Stimulated activated naive CD8-positive, alpha-beta T cell treated with anti-CD3 and anti-CD28 coated beads, Interleukin-15, Interleukin-2, amounts not matched to agents 100 ng/mL and 50 ng/mL, for 24 hours (primary cell): Measurements from ENCODE around the gene SMIM41.

Experiments
- H3K27ac Mint-ChIP-seq: one replicate; pipeline ENCODE4 v1.8.0; 2021; ENCODE audit warnings: mild to moderate bottlenecking, mixed read lengths
- H3K27me3 Mint-ChIP-seq: one replicate; pipeline ENCODE4 v1.8.0; 2021; ENCODE audit warnings: mixed read lengths
- H3K36me3 Mint-ChIP-seq: one replicate; pipeline ENCODE4 v1.8.0; 2021; ENCODE audit warnings: low read depth, mixed read lengths
- H3K4me1 Mint-ChIP-seq: one replicate; pipeline ENCODE4 v1.8.0; 2021; ENCODE audit warnings: low read depth, mixed read lengths
- H3K4me3 Mint-ChIP-seq: one replicate; pipeline ENCODE4 v1.8.0; 2021; ENCODE audit warnings: mild to moderate bottlenecking, mixed read lengths
- H3K9me3 Mint-ChIP-seq: one replicate; pipeline ENCODE4 v1.8.0; 2021; ENCODE audit warnings: mixed read lengths

SMIM41 gene

GRCh38 chr12:52069327-52070184 lies 9.9 kb upstream of the SMIM41 start, which contains the start of gene ATG101:
ATG101 (plus strand) TSS chr12:52069978; CDS start chr12:52073651, 3,673 bp downstream.
- no peaks in the 10 kb centered on the region for H3K9me3 Mint-ChIP-seq
- peak within 1 kb of the TSS; percentile 89 for H3K4me3 Mint-ChIP-seq
- peaks cover 53% of the 10 kb centered on the region for H3K4me1 Mint-ChIP-seq
- peaks cover 24% of the 10 kb centered on the region for H3K36me3 Mint-ChIP-seq
- no peaks in the 10 kb centered on the region for H3K27me3 Mint-ChIP-seq
- H3K27ac Mint-ChIP-seq = peak within 1 kb of the TSS; percentile 99

- Mint-ChIP-seq H3K4me3 (peak overlapping the region; percentile 89), H3K4me1 (peaks cover 53% of the 10 kb centered on the region), H3K27ac (peak overlapping the region; percentile 82), H3K36me3 (peaks cover 32% of the 10 kb centered on the region), H3K27me3 (no peaks in the 10 kb centered on the region), H3K9me3 (no peaks in the 10 kb centered on the region)
These were observed 9.1 kb upstream of the SMIM41 start for GRCh38 chr12:52070185-52070925.

- Mint-ChIP-seq H3K9me3 (no peaks in the 10 kb centered on the region), H3K4me1 (peaks cover 47% of the 10 kb centered on the region), H3K27me3 (no peaks in the 10 kb centered on the region), H3K36me3 (peaks cover 46% of the 10 kb centered on the region), H3K27ac (peak overlapping the region; percentile 53), H3K4me3 (no peak overlapping the region)
These were observed 5.7 kb upstream of the SMIM41 start for GRCh38 chr12:52073531-52074381.

- no peaks in the 10 kb centered on the region for H3K27me3 Mint-ChIP-seq
- H3K27ac Mint-ChIP-seq = no peak overlapping the region
- H3K9me3 Mint-ChIP-seq = no peaks in the 10 kb centered on the region
- peaks cover 38% of the 10 kb centered on the region for H3K4me1 Mint-ChIP-seq
- H3K4me3 Mint-ChIP-seq = no peak overlapping the region
- H3K36me3 Mint-ChIP-seq = peaks cover 50% of the 10 kb centered on the region
These were observed 4.4 kb upstream of the SMIM41 start for GRCh38 chr12:52074971-52075724.

- Mint-ChIP-seq H3K4me3 (no peak overlapping the region), H3K4me1 (peaks cover 27% of the 10 kb centered on the region), H3K36me3 (peaks cover 50% of the 10 kb centered on the region)
These were observed 2.7 kb upstream of the SMIM41 start for GRCh38 chr12:52076811-52077210.

GRCh38 chr12:52078276-52078675 lies 1.2 kb upstream of the SMIM41 start:
- Mint-ChIP-seq H3K9me3 (no peaks in the 10 kb centered on the region), H3K27ac (no peak overlapping the region), H3K4me1 (peaks cover 22% of the 10 kb centered on the region), H3K36me3 (peaks cover 37% of the 10 kb centered on the region), H3K27me3 (no peaks in the 10 kb centered on the region), H3K4me3 (no peak overlapping the region)

More at GRCh38 chr12:52076811-52077210, 2.7 kb upstream of the SMIM41 start:
- H3K27me3 Mint-ChIP-seq = no peaks in the 10 kb centered on the region
- no peaks in the 10 kb centered on the region for H3K9me3 Mint-ChIP-seq
- H3K27ac Mint-ChIP-seq = no peak overlapping the region

- H3K27ac Mint-ChIP-seq = no peak overlapping the region
- no peaks in the 10 kb centered on the region for H3K9me3 Mint-ChIP-seq
- H3K36me3 Mint-ChIP-seq = peaks cover 16% of the 10 kb centered on the region
- peaks cover 16% of the 10 kb centered on the region for H3K4me1 Mint-ChIP-seq
- no peak overlapping the region for H3K4me3 Mint-ChIP-seq
- no peaks in the 10 kb centered on the region for H3K27me3 Mint-ChIP-seq
These were observed 1.1 kb downstream of the SMIM41 start for GRCh38 chr12:52080403-52081251.

- H3K9me3 Mint-ChIP-seq = no peaks in the 10 kb centered on the region
- H3K36me3 Mint-ChIP-seq = peaks cover 11% of the 10 kb centered on the region
- no peaks in the 10 kb centered on the region for H3K27me3 Mint-ChIP-seq
- H3K4me3 Mint-ChIP-seq = no peak overlapping the region
- peaks cover 16% of the 10 kb centered on the region for H3K4me1 Mint-ChIP-seq
- no peak overlapping the region for H3K27ac Mint-ChIP-seq
These were observed 1.8 kb downstream of the SMIM41 start for GRCh38 chr12:52081263-52081733.

- peaks cover 1% of the 10 kb centered on the region for H3K27me3 Mint-ChIP-seq
- H3K36me3 Mint-ChIP-seq = peaks cover 11% of the 10 kb centered on the region
- H3K27ac Mint-ChIP-seq = no peak overlapping the region
- H3K4me1 Mint-ChIP-seq = peaks cover 16% of the 10 kb centered on the region
- no peak overlapping the region for H3K4me3 Mint-ChIP-seq
- H3K9me3 Mint-ChIP-seq = no peaks in the 10 kb centered on the region
These were observed 2.6 kb downstream of the SMIM41 start for GRCh38 chr12:52082026-52082668.

- Mint-ChIP-seq H3K4me1 (peaks cover 16% of the 10 kb centered on the region), H3K27ac (no peak overlapping the region), H3K9me3 (no peaks in the 10 kb centered on the region)
These were observed 3.1 kb downstream of the SMIM41 start for GRCh38 chr12:52082669-52082987.

GRCh38 chr12:52082988-52083637 lies 3.6 kb downstream of the SMIM41 start:
- no peak overlapping the region for H3K4me3 Mint-ChIP-seq

More at GRCh38 chr12:52082669-52082987, 3.1 kb downstream of the SMIM41 start:
- Mint-ChIP-seq H3K27me3 (peaks cover 4% of the 10 kb centered on the region), H3K36me3 (peaks cover 9% of the 10 kb centered on the region), H3K4me3 (no peak overlapping the region)

GRCh38 chr12:52083638-52083996 lies 4.1 kb downstream of the SMIM41 start:
- Mint-ChIP-seq H3K4me1 (peaks cover 18% of the 10 kb centered on the region), H3K27ac (no peak overlapping the region), H3K27me3 (peaks cover 12% of the 10 kb centered on the region), H3K9me3 (no peaks in the 10 kb centered on the region), H3K4me3 (no peak overlapping the region), H3K36me3 (peaks cover 4% of the 10 kb centered on the region)

More at GRCh38 chr12:52082988-52083637, 3.6 kb downstream of the SMIM41 start:
- Mint-ChIP-seq H3K27me3 (peaks cover 9% of the 10 kb centered on the region), H3K9me3 (no peaks in the 10 kb centered on the region), H3K27ac (no peak overlapping the region), H3K36me3 (peaks cover 4% of the 10 kb centered on the region), H3K4me1 (peaks cover 16% of the 10 kb centered on the region)
